Left forelimb (tissue), 1 donor: ENCODE measurements around the gene EPDR1.

Experiments used
- DNase-seq: peaks from one replicate; pipeline ENCODE4 v3.0.0-alpha.2; 2018; ENCODE audit warnings: low spot score

Gene EPDR1

GRCh38 chr7:37920305-37920848 is at the start of gene EPDR1:
Gene EPDR1 (plus strand): TSS chr7:37920640. CDS start chr7:37920940, 300 bp downstream.
- no peak for DNase-seq

DNA sequence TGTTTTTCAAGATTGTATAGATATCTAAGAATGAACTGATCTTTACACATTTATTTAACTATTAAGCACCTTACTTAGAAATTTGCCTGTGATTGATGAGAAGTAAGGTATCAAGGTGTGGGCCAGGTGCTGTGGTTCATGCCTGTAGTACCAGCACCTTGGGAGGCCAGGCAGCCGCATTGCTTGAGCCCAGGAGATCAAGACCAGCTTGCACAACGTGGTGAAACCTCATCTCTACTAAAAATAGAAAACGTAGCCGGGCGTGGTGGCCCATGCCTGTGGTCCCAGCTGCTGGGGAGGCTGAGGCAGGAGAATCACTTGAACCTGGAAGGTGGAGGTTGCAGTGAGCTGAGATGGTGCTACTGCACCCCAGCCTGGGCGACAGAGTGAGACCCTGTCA is 38.4 kb upstream of the EPDR1 start:
- no peak for DNase-seq

- DNase-seq, result no peak
Observed at GRCh38 chr7:37893359-37893758, 27.1 kb upstream of the EPDR1 start.

GRCh38 chr7:37894671-37895070 is 25.8 kb upstream of the EPDR1 start:
- no peak for DNase-seq

- no peak for DNase-seq
Observed at GRCh38 chr7:37899712-37900247, 20.7 kb upstream of the EPDR1 start.

DNA sequence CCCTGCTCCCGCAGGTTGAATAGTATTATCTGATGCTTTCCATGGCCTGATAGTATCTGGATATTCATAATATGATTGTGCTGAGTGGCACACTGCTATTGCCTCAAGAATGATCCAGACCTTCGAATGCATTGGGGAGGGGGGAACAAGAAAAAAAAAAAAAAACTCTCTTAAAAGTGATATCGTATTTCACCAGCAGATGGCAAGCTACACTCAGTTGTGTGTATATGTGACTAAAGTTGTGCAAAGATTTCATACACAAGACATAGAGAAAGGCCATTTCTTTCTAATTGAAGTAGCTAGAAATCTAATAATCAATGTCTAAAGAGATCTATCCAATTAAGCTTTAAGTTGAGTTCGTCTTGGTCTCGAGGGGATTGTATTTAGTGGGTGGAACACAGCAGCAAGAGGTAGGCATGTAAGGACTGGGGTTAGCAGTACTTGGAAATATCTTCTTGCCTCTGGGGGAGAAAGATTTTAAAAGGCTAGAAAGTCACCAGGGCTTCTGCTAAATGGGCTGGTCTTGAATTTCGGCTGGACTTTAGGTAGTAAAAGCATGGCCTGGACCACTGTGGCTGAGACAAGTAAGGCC is 19.1 kb upstream of the EPDR1 start:
- no peak for DNase-seq

DNA sequence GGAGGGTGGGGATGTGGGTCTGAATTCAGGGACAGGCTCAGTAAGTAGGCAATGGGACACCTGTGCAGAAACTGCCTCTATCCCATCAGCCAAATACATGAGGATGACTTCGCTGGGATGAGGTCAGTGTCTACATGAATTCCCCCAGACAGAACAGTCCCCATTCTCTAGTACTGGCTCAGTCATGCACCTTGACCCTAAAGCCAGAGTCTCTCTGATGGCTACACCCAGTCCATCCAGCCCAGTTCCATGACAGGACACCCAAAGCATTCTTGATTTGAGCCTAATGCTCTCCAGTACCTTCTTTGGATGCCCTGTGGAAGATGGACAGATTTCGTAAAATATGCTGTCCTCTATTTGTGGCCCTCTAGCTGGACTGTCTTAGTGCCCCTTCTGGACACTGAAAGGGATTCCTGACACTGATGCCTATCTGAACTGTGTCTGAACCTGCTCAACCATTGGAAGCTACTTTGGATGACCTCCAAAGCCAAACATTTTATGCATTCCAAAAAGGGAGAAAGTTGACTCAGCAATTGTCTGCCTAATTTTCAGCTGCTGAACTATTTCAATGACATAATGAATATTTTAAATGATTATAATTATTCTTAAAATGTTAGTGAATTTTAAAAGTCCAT is 18.4 kb upstream of the EPDR1 start:
- DNase-seq, result no peak

DNA sequence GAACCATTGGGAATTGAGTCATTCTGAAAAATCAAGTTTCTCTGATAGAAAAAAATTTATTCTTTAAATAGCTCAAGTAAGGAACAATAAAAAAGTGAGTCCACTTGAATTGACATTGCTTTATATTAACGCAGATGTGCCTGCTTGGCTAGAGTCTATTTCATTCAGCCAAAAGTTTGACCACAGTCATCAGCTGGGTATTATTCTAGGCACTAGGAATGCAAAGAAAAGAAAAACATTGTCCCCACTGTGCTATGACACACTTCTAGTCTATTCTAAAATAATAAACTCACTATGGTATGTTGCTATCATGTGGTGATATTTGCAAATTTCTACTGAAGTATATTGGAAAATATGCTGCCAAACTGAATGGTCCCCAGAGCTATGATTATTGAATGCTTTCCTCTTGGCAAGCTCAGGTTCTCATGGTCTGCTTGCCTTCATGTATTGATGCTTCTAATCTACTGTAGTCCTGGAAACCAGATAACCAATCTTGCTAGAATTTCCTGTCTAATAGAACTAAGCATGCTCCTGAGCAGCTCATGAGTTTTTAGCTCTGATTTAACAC is 12.1 kb upstream of the EPDR1 start:
- DNase-seq, result no peak

- no peak for DNase-seq
Observed at GRCh38 chr7:37912756-37913155, 7.7 kb upstream of the EPDR1 start.

DNA sequence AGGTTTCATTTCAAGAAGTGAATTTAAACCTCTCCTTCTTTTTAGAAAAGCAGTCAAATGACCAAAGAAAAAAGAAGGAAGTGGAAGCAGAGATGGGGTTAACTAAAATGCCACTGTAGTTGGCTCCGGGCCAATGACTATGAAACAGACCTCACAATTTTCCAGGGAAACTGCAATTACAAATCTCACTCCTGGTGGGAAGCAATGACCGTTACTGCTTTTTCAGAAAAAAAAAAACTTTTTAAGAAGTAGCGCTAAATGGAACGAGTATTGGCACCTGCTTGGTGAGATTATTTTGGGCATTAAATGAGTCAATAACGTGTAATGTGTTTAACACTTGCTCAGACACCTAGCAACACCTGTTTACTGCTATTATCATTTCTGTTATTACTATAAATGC is 5.0 kb upstream of the EPDR1 start:
- DNase-seq, result no peak

DNA sequence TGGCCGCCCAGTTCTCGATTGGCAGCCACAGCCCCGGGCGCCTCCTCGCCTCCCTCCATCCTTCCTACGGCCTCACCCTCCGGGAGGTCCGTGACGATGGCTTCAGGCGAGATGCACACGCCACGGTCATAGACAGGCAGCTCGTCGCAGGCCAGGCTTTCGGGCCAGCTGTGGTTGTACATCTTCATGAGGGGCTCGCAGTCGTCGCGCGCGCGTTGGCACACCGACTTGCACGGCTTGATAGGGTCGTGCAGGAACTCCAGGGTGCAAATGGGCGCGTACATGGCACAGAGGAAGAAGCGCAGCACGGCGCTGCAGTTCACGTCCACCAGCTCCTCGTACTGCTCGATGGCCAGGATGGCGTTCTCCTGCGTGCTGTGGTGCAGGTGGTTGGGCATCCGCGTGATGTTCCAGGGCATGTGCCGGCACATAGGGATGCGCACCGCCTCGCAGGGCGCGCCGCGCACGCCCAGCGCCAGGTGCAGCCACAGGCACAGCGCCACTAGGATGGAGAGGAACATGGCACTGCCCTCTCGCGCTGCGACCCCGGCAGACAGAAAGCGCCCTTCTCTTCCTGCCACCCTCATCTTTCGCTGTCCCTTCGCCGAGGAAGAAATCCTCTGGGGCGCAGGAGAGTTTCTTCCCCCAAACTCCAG is 4.3 kb upstream of the EPDR1 start:
- peak; percentile 76 for DNase-seq

GRCh38 chr7:37916673-37917660 is 3.5 kb upstream of the EPDR1 start, which contains the start of gene SFRP4:
Gene SFRP4 (minus strand): TSS chr7:37916817. CDS start chr7:37916537, 280 bp downstream.
- peak; percentile 89 for DNase-seq

DNA sequence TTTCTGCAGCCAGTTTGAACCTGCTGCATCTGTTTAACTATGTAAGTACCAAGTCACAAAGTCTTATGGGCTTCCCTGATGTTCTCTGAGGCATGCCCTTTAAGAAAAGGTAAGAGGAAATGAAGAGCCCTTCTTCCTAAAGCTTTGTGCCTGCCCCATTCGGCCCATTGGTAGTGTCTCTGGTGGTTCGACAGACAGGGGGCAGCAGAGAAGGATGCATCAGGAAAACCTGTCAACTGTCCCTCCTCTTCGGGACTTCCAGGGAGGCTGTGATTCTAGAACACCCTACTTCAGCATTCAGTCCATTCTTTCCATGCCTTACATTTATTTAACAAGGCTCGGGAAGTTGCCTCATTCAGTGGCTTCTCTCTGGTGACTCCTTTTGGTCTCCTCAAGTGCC is 1.9 kb upstream of the EPDR1 start:
- DNase-seq, result no peak

GRCh38 chr7:37920849-37921805 is 687 bp downstream of the EPDR1 start:
- DNase-seq, result peak; percentile 77

GRCh38 chr7:37921876-37922275 is 1.4 kb downstream of the EPDR1 start:
- DNase-seq, result no peak

DNA sequence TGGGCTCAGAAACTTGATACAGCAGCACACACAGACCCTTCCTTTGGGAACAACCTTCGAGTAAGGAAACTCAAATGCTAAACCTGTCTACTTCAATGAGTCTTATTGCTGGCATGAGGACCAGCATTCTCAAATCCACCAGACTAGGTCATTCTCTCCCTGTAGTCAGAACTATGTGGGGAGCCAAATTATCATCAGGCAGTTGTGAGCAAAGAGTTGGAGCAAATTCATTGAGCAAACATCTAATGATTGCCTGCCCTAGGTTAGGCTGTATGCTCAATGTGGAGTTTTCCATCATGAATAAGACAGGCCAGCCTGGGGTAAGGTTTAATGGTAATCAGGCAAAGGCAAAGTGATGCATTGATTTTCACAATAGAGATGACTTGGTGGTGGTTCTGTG is 3.6 kb downstream of the EPDR1 start:
- DNase-seq, result no peak

- no peak for DNase-seq
Observed at GRCh38 chr7:37924491-37925041, 4.1 kb downstream of the EPDR1 start.

DNA sequence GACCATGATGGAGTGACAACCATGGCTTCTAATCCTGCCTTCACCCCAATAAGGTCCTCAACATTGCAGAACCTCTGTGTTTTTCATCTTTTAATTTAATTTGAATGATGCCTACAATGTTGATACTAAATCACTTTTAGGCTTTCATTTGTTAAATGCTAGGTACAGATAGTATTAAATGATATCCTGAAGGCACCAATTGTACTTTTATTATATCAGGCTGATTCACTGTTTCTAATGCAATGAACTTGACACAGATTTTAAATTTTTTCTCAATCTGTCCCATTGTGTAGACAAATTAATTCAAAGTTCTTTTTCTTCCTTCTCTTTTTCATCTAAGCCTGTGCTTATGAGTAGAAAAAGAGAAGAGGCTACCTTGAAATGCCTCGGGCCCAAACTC is 5.2 kb downstream of the EPDR1 start:
- DNase-seq, result no peak

GRCh38 chr7:37927773-37928444 is 7.5 kb downstream of the EPDR1 start:
- no peak for DNase-seq
